Activated naive CD4-positive, alpha-beta T cell treated with anti-CD3 and anti-CD28 coated beads, Interleukin-2, amount 50 U/mL, for 24 hours (primary cell): ENCODE data around the gene NTNG2.

Experiments
- H3K27ac Mint-ChIP-seq: one replicate; pipeline ENCODE4 v1.8.0; 2021; ENCODE audit warnings: mild to moderate bottlenecking, mixed read lengths
- H3K27me3 Mint-ChIP-seq: one replicate; pipeline ENCODE4 v1.8.0; 2021; ENCODE audit warnings: mixed read lengths
- H3K36me3 Mint-ChIP-seq: one replicate; pipeline ENCODE4 v1.8.0; 2021; ENCODE audit warnings: mixed read lengths
- H3K4me1 Mint-ChIP-seq: one replicate; pipeline ENCODE4 v1.8.0; 2021; ENCODE audit warnings: mixed read lengths
- H3K4me3 Mint-ChIP-seq: one replicate; pipeline ENCODE4 v1.8.0; 2021; ENCODE audit warnings: mild to moderate bottlenecking, mixed read lengths
- H3K9me3 Mint-ChIP-seq: one replicate; pipeline ENCODE4 v1.8.0; 2021; ENCODE audit warnings: mixed read lengths

Gene NTNG2

DNA sequence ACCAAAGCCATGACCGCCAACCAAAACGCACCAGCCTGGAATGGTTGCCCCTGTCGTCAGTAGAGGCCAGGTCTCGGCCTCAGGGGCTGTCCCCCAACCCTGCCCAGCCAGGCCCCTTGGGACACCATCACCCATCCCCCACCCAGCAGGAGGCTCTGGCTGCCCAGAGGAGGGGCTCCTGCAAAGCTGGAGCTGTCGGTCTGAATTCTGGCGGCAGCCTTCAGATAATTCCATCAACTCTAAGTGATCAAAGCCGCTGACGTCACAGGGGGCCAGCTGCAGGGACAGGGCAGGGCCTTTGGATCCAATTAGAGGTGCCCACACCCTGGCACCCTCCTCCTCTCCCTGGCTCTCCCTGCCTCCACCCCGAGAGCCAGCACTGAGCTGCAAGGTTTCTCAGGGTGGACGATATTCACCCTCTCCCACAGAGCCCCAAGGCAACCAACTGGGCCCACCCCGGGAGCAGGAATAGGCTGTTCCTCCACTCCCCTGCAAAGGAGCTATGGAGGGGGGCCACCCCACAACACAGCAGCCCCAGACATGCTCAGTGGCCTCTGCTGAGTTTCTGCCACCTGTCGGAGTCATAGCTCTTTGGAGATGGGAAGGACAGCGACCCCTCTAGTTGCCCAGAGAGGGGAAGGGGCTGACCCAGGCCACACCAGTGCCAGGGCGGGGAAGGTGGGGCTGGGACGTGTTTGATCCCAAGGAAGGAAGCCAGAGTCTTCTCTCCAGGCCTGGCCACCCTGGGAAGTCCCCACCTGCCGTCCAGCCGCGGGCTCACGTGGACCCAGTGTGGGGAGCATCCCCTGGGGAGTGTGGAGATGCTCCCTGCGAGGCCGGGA lies 78.4 kb downstream of the NTNG2 start:
- Mint-ChIP-seq H3K4me1 (peaks cover 17% of the 10 kb centered on the region), H3K36me3 (no peaks in the 10 kb centered on the region), H3K4me3 (peak overlapping the region; percentile 59), H3K27me3 (no peaks in the 10 kb centered on the region), H3K9me3 (no peaks in the 10 kb centered on the region), H3K27ac (peak overlapping the region; percentile 51)

DNA sequence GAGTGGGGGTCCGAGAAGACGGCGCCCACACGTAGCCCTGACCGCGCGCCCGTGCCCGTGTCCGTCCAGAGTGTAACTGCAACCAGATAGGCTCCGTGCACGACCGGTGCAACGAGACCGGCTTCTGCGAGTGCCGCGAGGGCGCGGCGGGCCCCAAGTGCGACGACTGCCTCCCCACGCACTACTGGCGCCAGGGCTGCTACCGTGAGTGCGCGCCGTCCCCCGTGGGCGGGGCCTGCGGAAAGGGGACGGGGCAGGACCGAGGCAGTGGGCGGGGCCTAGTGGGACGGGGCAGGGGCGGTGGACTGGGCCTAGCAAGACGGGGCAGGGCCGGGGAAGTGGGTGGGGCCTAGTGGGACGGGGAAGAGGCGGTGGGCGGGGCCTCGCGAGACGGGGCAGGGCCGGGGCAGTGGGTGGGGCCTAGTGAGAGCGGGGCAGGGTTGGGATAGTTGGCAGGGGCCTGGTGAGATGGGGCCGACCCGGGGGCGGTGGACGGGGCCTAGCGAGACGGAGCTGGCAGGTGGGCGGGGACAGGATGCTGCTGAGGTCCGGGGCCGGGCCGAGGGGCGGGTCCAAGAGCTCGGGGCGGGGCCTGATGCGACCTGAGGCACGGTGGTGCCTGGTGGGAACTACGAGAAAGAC lies 79.1 kb downstream of the NTNG2 start:
- H3K27ac Mint-ChIP-seq = peak overlapping the region; percentile 81
- H3K9me3 Mint-ChIP-seq = no peaks in the 10 kb centered on the region
- H3K36me3 Mint-ChIP-seq = no peaks in the 10 kb centered on the region
- H3K4me3 Mint-ChIP-seq = peak overlapping the region; percentile 93
- peaks cover 17% of the 10 kb centered on the region for H3K4me1 Mint-ChIP-seq
- no peaks in the 10 kb centered on the region for H3K27me3 Mint-ChIP-seq

DNA sequence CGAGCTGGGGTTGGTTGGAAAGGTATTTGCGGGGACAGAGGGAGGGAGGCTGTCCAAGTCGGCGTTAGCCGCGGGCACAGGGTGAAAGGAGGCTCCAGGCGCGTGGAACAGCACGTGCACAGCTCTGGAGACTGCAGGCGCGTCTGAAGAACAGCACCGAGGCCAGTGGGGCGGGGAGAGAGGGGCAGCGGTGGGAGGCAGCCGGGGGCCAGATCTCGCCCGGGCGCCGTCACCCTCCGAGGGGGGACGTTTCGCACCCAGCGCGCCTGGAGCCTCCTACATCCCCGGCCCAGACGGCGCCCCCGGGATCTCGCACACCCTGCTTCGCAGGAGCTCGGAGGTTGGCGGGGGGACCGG lies 79.6 kb downstream of the NTNG2 start:
- H3K36me3 Mint-ChIP-seq = no peaks in the 10 kb centered on the region
- peaks cover 13% of the 10 kb centered on the region for H3K4me1 Mint-ChIP-seq
- peak overlapping the region; percentile 93 for H3K4me3 Mint-ChIP-seq
- no peaks in the 10 kb centered on the region for H3K9me3 Mint-ChIP-seq
- peak overlapping the region; percentile 81 for H3K27ac Mint-ChIP-seq
- H3K27me3 Mint-ChIP-seq = no peaks in the 10 kb centered on the region

- H3K9me3 Mint-ChIP-seq = no peaks in the 10 kb centered on the region
- no peaks in the 10 kb centered on the region for H3K36me3 Mint-ChIP-seq
- H3K27ac Mint-ChIP-seq = peak overlapping the region; percentile 84
- H3K4me1 Mint-ChIP-seq = peaks cover 10% of the 10 kb centered on the region
- no peaks in the 10 kb centered on the region for H3K27me3 Mint-ChIP-seq
- H3K4me3 Mint-ChIP-seq = peak overlapping the region; percentile 94
Measured at GRCh38 chr9:132241840-132242620, 80.2 kb downstream of the NTNG2 start.

- H3K27ac Mint-ChIP-seq = peak overlapping the region; percentile 12
- no peaks in the 10 kb centered on the region for H3K36me3 Mint-ChIP-seq
- H3K4me1 Mint-ChIP-seq = peaks cover 10% of the 10 kb centered on the region
- no peaks in the 10 kb centered on the region for H3K9me3 Mint-ChIP-seq
- no peaks in the 10 kb centered on the region for H3K27me3 Mint-ChIP-seq
- H3K4me3 Mint-ChIP-seq = peak overlapping the region; percentile 94
Measured at GRCh38 chr9:132242621-132243155, 80.8 kb downstream of the NTNG2 start.

- Mint-ChIP-seq H3K9me3 (no peaks in the 10 kb centered on the region), H3K4me3 (peak overlapping the region; percentile 94), H3K27me3 (no peaks in the 10 kb centered on the region), H3K4me1 (peaks cover 10% of the 10 kb centered on the region), H3K36me3 (no peaks in the 10 kb centered on the region), H3K27ac (peak overlapping the region; percentile 35)
Measured at GRCh38 chr9:132243156-132244074, 81.6 kb downstream of the NTNG2 start.

DNA sequence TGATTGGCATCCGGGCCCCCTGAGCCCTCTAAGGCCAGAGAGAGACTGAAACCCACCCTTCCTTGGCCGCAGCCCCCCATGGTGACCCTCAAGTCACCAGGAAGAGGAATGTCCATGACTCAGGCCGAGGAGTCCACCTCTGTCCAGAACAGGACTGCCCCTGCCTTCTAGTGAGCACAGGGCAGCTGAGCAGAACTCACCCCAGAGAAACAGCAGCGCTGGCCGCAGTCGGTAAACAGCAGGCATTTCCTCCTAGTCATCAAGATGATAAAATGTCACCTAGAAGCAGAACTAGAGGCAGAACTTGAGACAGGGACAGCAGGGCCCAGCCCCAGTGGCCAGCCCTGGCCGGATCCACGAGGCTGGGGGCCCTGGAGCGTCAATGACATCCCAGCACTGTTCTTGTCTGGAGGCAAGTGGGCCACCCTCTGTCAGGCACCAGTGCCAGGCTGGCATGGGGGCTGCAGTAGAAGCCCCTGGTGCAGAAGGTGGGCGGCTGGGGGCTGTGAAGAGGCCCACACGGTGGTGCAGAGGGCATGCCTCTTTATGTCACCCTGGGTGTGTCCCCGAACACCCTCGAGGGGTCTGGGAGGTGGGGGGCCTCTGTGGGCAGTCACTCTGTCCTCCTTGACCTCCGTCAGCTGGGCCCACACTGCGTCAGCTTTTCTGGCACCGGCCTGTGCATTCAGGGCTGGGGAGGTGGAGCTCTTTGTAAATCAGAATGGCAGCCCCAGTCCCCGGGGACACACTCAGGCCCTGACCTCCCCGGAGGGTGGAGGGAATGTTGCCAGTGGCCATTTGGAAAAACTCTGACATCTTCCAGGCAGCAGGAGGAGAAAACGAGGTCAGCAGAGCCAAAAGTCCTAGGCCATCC lies 83.0 kb downstream of the NTNG2 start:
- H3K36me3 Mint-ChIP-seq = no peaks in the 10 kb centered on the region

DNA sequence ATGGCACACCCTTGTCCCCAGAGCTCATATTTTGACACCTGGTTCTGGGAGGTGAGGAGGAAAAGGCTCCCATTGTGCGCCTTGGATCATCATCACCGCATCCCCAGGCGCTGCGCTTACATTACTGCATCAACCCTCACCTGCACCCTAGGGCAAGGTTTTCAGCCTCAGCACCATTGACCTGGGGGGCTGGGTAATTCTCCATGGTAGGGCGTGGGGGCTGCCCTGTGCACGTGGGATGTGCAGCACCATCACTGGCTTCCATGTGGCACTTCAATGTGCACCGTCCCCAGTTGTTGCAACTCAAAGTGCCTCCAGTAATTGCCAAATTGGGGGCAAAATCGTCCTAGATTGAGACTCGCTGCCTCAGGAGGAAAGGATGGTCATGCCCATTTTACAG lies 83.6 kb downstream of the NTNG2 start:
- no peaks in the 10 kb centered on the region for H3K9me3 Mint-ChIP-seq
- no peaks in the 10 kb centered on the region for H3K27me3 Mint-ChIP-seq
- no peak overlapping the region for H3K27ac Mint-ChIP-seq
- H3K36me3 Mint-ChIP-seq = no peaks in the 10 kb centered on the region
- H3K4me1 Mint-ChIP-seq = peaks cover 10% of the 10 kb centered on the region
- H3K4me3 Mint-ChIP-seq = no peak overlapping the region

More for the DNA sequence above, 83.0 kb downstream of the NTNG2 start:
- no peaks in the 10 kb centered on the region for H3K9me3 Mint-ChIP-seq
- peak overlapping the region; percentile 33 for H3K4me3 Mint-ChIP-seq
- H3K4me1 Mint-ChIP-seq = peaks cover 10% of the 10 kb centered on the region
- H3K27me3 Mint-ChIP-seq = no peaks in the 10 kb centered on the region
- H3K27ac Mint-ChIP-seq = no peak overlapping the region

DNA sequence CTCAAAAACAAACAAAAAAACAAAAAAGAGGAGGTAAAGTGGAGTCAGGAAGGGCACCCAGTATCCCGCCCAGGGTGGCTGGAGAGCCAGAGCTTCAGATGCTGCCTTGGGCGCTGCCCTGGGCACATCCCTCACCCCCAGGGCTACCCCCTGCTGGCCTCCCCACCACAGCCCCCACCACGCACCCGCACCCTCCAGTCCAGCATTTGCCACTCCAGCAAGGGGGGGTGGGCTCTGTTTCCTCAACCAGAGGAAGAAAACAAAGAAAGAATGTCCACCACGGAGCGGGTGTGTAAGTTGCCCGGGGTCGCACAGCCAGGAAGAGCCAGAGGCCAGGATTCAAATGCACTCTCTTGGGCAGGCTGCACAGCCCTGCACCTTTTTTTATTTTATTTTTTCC lies 86.1 kb downstream of the NTNG2 start:
- Mint-ChIP-seq H3K4me3 (no peak overlapping the region), H3K9me3 (no peaks in the 10 kb centered on the region), H3K27me3 (no peaks in the 10 kb centered on the region), H3K27ac (no peak overlapping the region), H3K36me3 (no peaks in the 10 kb centered on the region), H3K4me1 (no peaks in the 10 kb centered on the region)

- H3K4me3 Mint-ChIP-seq = no peak overlapping the region
- no peaks in the 10 kb centered on the region for H3K27me3 Mint-ChIP-seq
- H3K27ac Mint-ChIP-seq = no peak overlapping the region
- no peaks in the 10 kb centered on the region for H3K9me3 Mint-ChIP-seq
- H3K36me3 Mint-ChIP-seq = no peaks in the 10 kb centered on the region
- H3K4me1 Mint-ChIP-seq = no peaks in the 10 kb centered on the region
Measured at GRCh38 chr9:132249123-132249522, 87.3 kb downstream of the NTNG2 start.

DNA sequence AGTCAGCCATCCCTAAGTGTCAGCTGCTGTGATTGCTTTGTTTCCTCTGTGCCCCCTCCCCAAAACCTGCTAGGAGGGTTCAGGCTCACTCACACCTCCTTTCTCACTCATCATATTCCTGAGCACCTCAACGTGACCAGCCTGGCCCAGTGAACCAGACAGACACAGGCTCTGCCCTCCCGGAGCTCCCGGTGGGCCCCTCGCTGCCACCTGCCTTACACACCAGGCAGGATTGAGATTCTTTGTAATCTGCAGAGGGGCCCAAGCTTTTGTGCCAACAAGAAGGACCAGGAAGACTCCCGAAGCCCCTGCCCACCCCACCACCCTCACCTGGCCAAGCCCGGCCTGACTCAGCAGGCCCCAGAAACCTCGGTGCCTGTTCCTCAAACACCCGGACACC lies 87.8 kb downstream of the NTNG2 start:
- Mint-ChIP-seq H3K36me3 (no peaks in the 10 kb centered on the region), H3K4me1 (no peaks in the 10 kb centered on the region), H3K4me3 (no peak overlapping the region), H3K27ac (no peak overlapping the region), H3K27me3 (no peaks in the 10 kb centered on the region), H3K9me3 (no peaks in the 10 kb centered on the region)

DNA sequence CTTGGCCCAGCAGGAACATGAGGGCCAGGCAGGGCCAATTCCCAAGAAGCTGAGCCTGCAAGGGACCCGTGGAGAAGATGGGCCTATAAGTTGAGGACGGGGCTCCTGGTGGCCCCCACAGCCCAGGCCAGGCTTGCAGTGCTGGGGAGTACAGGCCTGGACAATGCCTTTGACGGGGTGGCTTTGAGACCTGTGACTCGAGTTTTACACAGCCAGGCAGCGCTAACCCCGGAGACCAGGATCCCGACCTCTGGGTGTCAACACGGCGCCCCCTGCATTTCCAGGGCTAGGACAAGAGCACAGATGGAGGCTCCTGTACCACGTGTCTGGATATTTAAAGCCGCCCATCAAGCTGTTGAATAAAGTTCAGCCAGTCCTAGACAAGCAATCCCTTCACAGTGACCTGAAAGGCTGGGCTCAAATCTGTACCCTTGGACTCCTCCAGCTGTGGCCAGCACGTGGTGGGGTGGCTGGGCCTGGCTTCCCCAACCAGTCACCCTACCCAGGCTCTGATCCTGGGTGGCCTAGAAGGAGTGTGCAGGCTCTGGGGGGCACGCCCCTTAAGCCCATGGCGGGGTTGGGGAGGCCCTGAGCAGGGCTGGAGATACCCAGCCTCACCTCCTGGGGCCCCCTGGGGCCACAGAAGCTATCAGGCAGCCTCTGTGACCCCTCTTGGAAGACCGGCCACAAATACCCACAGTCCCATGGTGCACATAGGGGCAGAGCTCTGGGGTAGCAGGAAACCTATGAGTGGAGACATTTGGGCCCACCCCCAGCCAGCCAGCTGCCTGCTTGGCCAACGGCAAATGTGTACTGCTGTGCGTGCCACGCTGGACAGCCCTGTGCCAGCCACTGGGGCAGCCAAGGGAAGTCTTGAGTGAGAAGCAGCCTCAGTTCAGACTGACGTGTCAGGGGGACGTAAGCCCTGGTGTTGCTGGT lies 88.7 kb downstream of the NTNG2 start:
- H3K4me3 Mint-ChIP-seq = no peak overlapping the region
- H3K4me1 Mint-ChIP-seq = no peaks in the 10 kb centered on the region
- H3K27me3 Mint-ChIP-seq = no peaks in the 10 kb centered on the region
- no peaks in the 10 kb centered on the region for H3K9me3 Mint-ChIP-seq
- H3K27ac Mint-ChIP-seq = no peak overlapping the region
- H3K36me3 Mint-ChIP-seq = no peaks in the 10 kb centered on the region

- no peaks in the 10 kb centered on the region for H3K36me3 Mint-ChIP-seq
- H3K27me3 Mint-ChIP-seq = no peaks in the 10 kb centered on the region
- H3K27ac Mint-ChIP-seq = no peak overlapping the region
- H3K9me3 Mint-ChIP-seq = no peaks in the 10 kb centered on the region
- no peak overlapping the region for H3K4me3 Mint-ChIP-seq
- peaks cover 8% of the 10 kb centered on the region for H3K4me1 Mint-ChIP-seq
Measured at GRCh38 chr9:132260846-132261245, 99.0 kb downstream of the NTNG2 start.
